Measurements from ENCODE around the gene DDX17. TPM values are rescaled to one million over a fixed set of nuclear protein-coding genes. Genes with fewer than 3 reads are reported as not detected.

Gene DDX17
- total and polyA plus RNA-seq, 9 of the 15 experiments (the other 6 are each of a cell fraction or from before 2014, with no cell fraction given): 17.6 to 421 (median 189) TPM

- TF ChIP-seq ZBTB2 (IDR thresholded peaks at IDR 0.05) (no peak), ZNF740 (CRISPR knock-in tag; IDR thresholded peaks at IDR 0.05) (0 out of 2 replicates have a peak, but pooled peaks have one; percentile 27), ZNF740 (tag; IDR thresholded peaks at IDR 0.05) (no peak), MGA (IDR thresholded peaks at IDR 0.05) (no peak), MNT (conservative IDR thresholded peaks at IDR 0.05) (peak; percentile 27 to 42; a peak in 2 of 4 replicates), RNF219 (CRISPR knock-in tag; IDR thresholded peaks at IDR 0.05) (no peak), NR2C1 (IDR thresholded peaks at IDR 0.05) (peak; percentile 36; the same call in 1 of the 2 replicates), NR2C1 (tag; IDR thresholded peaks at IDR 0.05) (0 out of 2 replicates have a peak, but pooled peaks have one; percentile 28)
These were observed 1.2 kb downstream of the DDX17 start (continued) for GRCh38 chr22:38504731-38505540.
